HG02642 (cell line): ENCODE data around the gene DNAL4.

Source experiments
- ATAC-seq: cut with Tn5 transposase; IDR thresholded peaks from one replicate; pipeline ENCODE4 v1.9.1; 2021; ENCODE audit warnings: mild to moderate bottlenecking; ENCODE audit not compliant: unreplicated experiment, poor library complexity

DNAL4 gene

DNA sequence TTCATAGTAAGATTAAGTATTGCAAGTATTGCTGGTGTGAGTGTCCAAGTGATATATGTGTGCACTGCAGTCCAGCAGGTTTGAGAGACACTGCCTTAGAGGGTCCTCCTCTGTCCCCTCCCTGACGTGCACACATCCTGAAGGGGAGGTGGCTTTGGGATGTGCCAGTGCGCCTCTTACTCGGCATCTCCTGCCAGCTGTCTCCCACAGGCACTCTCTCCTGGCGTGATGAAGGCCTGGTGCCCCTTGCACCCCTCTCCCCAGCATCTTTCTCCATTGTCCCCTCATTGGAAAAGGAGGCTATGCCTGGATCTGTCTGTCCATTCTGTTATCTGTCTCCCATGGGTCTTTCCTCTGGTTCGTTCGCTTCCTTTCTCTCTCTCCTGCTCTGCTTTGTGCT, 64.0 kb downstream of the DNAL4 start:
- no peak for ATAC-seq

DNA sequence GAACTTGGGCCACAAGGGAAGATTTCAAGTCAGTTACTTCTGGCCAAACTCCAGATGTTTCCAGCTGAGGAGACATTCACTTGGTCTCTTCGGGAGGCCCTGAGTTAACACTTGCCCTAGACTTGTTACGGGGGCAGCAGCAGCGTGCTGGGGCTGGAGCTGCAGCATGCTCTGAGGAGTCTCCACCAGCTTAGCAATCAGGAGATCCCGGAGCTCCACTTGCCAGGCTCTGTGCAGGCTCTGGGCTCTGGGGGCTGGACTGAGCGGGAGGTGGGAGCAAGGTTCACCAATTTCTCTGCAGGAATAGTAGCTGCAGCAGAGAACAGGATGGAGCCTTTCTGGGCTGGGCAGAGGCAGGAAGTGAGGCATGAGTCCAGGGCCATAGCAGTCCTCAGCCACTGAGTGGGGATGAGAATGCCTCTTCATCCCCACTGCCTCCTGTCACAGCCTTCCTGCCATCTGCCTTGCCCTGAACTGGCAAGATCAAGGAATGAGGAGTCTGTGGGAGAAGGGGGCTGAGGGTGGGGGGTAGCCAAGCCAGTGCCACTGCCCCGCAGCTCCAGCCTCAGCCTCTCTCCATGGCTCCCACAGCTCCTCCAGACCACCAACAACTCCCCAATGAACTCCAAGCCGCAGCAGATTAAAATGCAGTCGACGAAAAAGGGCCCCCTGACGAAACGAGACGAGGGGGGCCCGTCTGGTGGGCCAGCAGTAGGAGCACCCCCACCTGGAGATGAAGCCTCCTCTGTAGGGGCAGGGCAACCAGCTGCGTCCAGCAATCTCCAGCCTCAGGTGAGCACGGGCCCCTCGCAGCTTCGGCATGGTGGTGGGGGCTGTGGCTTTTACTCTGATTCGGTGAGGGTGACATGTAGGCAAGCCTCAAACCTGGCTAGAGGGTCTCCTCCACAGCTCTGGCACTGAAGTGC, 64.8 kb downstream of the DNAL4 start:
- ATAC-seq = no peak
